Measurements from ENCODE around the gene GPR153. TPM values are rescaled to one million over a fixed set of nuclear protein-coding genes. Genes with fewer than 3 reads are reported as not detected.

Gene GPR153
- total RNA-seq, 1 experiment from 2014 or later, result 3.2 TPM

GRCh38 chr1:6243053-6243834, 17.7 kb downstream of the GPR153 start:
- H3K27ac Mint-ChIP-seq (ENCODE audit: unreplicated experiment), result no peak overlapping the region
- Histone ChIP-seq H3K4me1 (0 out of 2 replicates have a peak, but pooled peaks cover 17% of the 10 kb centered on the region), H3K36me3 (ENCODE audit: control insufficient read depth, insufficient read depth, low read length) (no peaks in the 10 kb centered on the region), H3K4me3 (ENCODE audit: low read depth, low read length) (no peak overlapping the region), H3K9me3 (no peaks in the 10 kb centered on the region), H3K27me3 (replicated peaks; ENCODE audit: control insufficient read depth, insufficient read depth, low read length) (no peaks in the 10 kb centered on the region)
- peaks cover 7% of the 10 kb centered on the region for H3K27me3 Mint-ChIP-seq (ENCODE audit: insufficient read depth, unreplicated experiment)
- POLR2A ChIA-PET, result no interaction called here
- intact Hi-C loops (cut with micrococcal nuclease; ENCODE audit: unreplicated experiment), result no loop called here
- TF ChIP-seq CTCF (IDR thresholded peaks at IDR 0.05; ENCODE audit: insufficient read depth in 1 of 2, low read depth in 1 of 2, low read length in 1 of 2, severe bottlenecking in 1 of 2, unreplicated experiment in 1 of 2), result no peak
- CTCF ChIA-PET, result no interaction called here
- no peak overlapping the region for H3K4me3 Mint-ChIP-seq (ENCODE audit: unreplicated experiment)
- peaks cover 5% of the 10 kb centered on the region for H3K4me1 Mint-ChIP-seq (ENCODE audit: low read depth, unreplicated experiment)
- H3K36me3 Mint-ChIP-seq (ENCODE audit: insufficient read depth, unreplicated experiment), result peaks cover 5% of the 10 kb centered on the region
- H3K9me3 Mint-ChIP-seq (ENCODE audit: unreplicated experiment), result no peaks in the 10 kb centered on the region
- no peak for DNase-seq
- no TSS peak for BruUV-seq (replicated peaks)

GRCh38 chr1:6241887-6242740, 18.8 kb downstream of the GPR153 start:
- 0 out of 2 replicates have a peak, but pooled peaks cover 17% of the 10 kb centered on the region for H3K4me1 ChIP-seq
- no peak for TF ChIP-seq CTCF (IDR thresholded peaks at IDR 0.05; ENCODE audit: insufficient read depth in 1 of 2, low read depth in 1 of 2, low read length in 1 of 2, severe bottlenecking in 1 of 2, unreplicated experiment in 1 of 2)
- H3K4me1 Mint-ChIP-seq (ENCODE audit: low read depth, unreplicated experiment), result peaks cover 5% of the 10 kb centered on the region
- H3K27me3 ChIP-seq (replicated peaks; ENCODE audit: control insufficient read depth, insufficient read depth, low read length), result no peaks in the 10 kb centered on the region
- BruUV-seq (replicated peaks), result no TSS peak
- H3K36me3 ChIP-seq (ENCODE audit: control insufficient read depth, insufficient read depth, low read length), result no peaks in the 10 kb centered on the region
- ChIA-PET CTCF (interaction anchor here (0.6 kb wide), 1 partner anchor 9 kb away, joined by 8 read pairs; no protein-coding TSS in a partner anchor), POLR2A (no interaction called here)
- no peaks in the 10 kb centered on the region for H3K9me3 Mint-ChIP-seq (ENCODE audit: unreplicated experiment)
- H3K9me3 ChIP-seq, result no peaks in the 10 kb centered on the region
- intact Hi-C loops (cut with micrococcal nuclease; ENCODE audit: unreplicated experiment), result no loop called here
- H3K4me3 Mint-ChIP-seq (ENCODE audit: unreplicated experiment), result no peak overlapping the region
- peaks cover 7% of the 10 kb centered on the region for H3K27me3 Mint-ChIP-seq (ENCODE audit: insufficient read depth, unreplicated experiment)
- no peak overlapping the region for H3K4me3 ChIP-seq (ENCODE audit: low read depth, low read length)
- no peak overlapping the region for H3K27ac Mint-ChIP-seq (ENCODE audit: unreplicated experiment)
- DNase-seq, result no peak
- peaks cover 5% of the 10 kb centered on the region for H3K36me3 Mint-ChIP-seq (ENCODE audit: insufficient read depth, unreplicated experiment)

DNA sequence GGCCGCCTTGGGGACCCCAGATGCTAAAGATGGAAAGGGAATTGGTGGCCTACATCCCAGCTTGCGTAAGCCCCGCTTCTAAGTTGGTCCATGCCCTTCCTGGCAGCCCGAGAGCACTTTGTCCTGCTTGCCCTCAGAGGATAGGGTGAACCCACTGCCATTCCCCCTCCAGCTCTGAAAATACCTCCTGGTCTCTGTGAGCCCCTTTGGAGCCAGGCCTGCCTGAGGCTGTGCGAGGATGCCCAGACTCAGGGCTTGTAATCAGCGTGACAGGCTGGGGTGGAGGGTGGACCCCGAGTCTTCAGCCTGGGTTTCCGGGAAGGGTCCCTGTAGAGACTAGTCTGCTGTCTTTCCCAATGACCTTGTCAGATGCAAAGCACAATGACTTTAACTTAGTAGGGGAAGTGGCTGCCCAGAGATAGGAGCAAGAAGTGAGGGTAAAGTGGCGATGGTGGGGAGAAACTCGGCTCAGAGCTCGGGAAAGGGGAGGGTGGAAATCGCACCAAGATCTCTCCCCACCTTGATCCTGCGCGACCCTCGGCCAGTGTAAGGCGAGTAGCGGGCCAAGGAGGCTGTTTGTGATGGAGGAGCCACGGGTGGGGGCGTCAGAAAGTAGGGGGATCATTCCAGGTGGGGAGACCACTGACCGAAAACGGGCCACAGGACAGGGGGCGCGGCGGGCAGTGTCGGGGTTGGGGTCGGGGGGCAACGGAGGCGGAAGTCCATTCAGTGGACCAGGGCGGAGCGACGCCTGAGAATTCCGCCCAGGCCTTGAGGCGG, 19.6 kb downstream of the GPR153 start:
- H3K9me3 ChIP-seq, result no peaks in the 10 kb centered on the region
- intact Hi-C loops (cut with micrococcal nuclease; ENCODE audit: unreplicated experiment), result no loop called here
- H3K4me3 ChIP-seq (ENCODE audit: low read depth, low read length), result no peak overlapping the region
- no peaks in the 10 kb centered on the region for H3K36me3 ChIP-seq (ENCODE audit: control insufficient read depth, insufficient read depth, low read length)
- CTCF ChIA-PET, result no interaction called here
- H3K27me3 ChIP-seq (replicated peaks; ENCODE audit: control insufficient read depth, insufficient read depth, low read length), result no peaks in the 10 kb centered on the region
- TF ChIP-seq CTCF (IDR thresholded peaks at IDR 0.05; ENCODE audit: insufficient read depth in 1 of 2, low read depth in 1 of 2, low read length in 1 of 2, severe bottlenecking in 1 of 2, unreplicated experiment in 1 of 2), result no peak
- Mint-ChIP-seq H3K9me3 (ENCODE audit: unreplicated experiment) (no peaks in the 10 kb centered on the region), H3K27me3 (ENCODE audit: insufficient read depth, unreplicated experiment) (peaks cover 7% of the 10 kb centered on the region), H3K27ac (ENCODE audit: unreplicated experiment) (no peak overlapping the region), H3K36me3 (ENCODE audit: insufficient read depth, unreplicated experiment) (no peaks in the 10 kb centered on the region), H3K4me3 (ENCODE audit: unreplicated experiment) (peak overlapping the region; percentile 53), H3K4me1 (ENCODE audit: low read depth, unreplicated experiment) (peaks cover 5% of the 10 kb centered on the region)
- 0 out of 2 replicates have a peak, but pooled peaks cover 10% of the 10 kb centered on the region for H3K4me1 ChIP-seq
- POLR2A ChIA-PET, result no interaction called here
- DNase-seq, result no peak
- BruUV-seq (replicated peaks), result no TSS peak

All from Caco-2 (cell line).